Fibroblast of mammary gland (primary cell): ENCODE measurements around the gene TICAM1.
A peak's percentile ranks its signal among the peaks of the same experiment; 100 is the strongest.
"Not testable (repeated sequence)": the region's sequence is repeated elsewhere in the genome, so short reads cannot be mapped to it uniquely, and the experiment has no call there.

Experiments used
- DNase-seq: peaks from one replicate; pipeline ENCODE4 v3.0.0-alpha.2; 2010; ENCODE audit warnings: low read depth
- H3K4me3 ChIP-seq: 2 replicates; pipeline ENCODE4 v1.5.1; 2011; ENCODE audit warnings: low read depth, mild to moderate bottlenecking, low read length, moderate library complexity; ENCODE audit not compliant: control insufficient read depth
- CTCF ChIP-seq: conservative IDR thresholded peaks from 2 replicates; pipeline ENCODE4 v1.5.1; 2011; ENCODE audit warnings: low read depth, low read length, inconsistent platforms; ENCODE audit not compliant: control insufficient read depth, insufficient read depth

The TICAM1 gene

GRCh38 chr19:4811328-4812131, 20.0 kb downstream of the TICAM1 start:
- peak; percentile 83 for TF ChIP-seq CTCF
- no peak overlapping the region for H3K4me3 ChIP-seq
- DNase-seq, result peak; percentile 66

GRCh38 chr19:4807188-4807587, 24.3 kb downstream of the TICAM1 start:
- DNase-seq, result no peak
- TF ChIP-seq CTCF, result no peak
- H3K4me3 ChIP-seq, result no peak overlapping the region

GRCh38 chr19:4806384-4806783, 25.1 kb downstream of the TICAM1 start:
- TF ChIP-seq CTCF, result no peak
- no peak overlapping the region for H3K4me3 ChIP-seq

GRCh38 chr19:4805140-4805539, 26.4 kb downstream of the TICAM1 start:
- DNase-seq, H3K4me3 ChIP-seq: not testable (repeated sequence)

More at GRCh38 chr19:4806384-4806783, 25.1 kb downstream of the TICAM1 start:
- DNase-seq, result no peak

- peak; percentile 45 for DNase-seq
- TF ChIP-seq CTCF, result peak; percentile 76
- no peak overlapping the region for H3K4me3 ChIP-seq
Measured at GRCh38 chr19:4803736-4804695, 27.5 kb downstream of the TICAM1 start.

- no peak for DNase-seq
- no peak for TF ChIP-seq CTCF
- H3K4me3 ChIP-seq, result no peak overlapping the region
Measured at GRCh38 chr19:4802711-4803110, 28.8 kb downstream of the TICAM1 start.
